ENCODE results near the gene LCMT1.

LCMT1 gene

DNA sequence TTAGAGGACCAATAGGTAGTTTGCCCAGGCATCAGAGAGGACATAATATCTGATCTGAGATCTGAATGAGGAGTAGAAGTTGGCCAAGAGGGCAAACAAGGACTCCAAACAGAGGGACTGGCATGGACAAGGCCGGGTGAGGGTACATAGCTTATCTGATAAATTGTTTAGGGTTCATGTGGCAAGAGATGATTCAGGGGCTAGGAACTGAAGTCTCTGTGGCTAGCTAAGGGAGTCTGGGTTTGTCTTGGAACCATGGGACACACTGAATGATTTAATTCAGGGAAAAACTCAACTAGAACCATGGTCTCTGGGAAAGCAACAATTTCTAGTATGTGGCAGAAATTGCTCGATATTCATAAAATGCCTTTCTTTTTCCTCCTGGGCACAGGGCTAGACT, 101.1 kb downstream of the LCMT1 start:
- no peak for DNase-seq

DNA sequence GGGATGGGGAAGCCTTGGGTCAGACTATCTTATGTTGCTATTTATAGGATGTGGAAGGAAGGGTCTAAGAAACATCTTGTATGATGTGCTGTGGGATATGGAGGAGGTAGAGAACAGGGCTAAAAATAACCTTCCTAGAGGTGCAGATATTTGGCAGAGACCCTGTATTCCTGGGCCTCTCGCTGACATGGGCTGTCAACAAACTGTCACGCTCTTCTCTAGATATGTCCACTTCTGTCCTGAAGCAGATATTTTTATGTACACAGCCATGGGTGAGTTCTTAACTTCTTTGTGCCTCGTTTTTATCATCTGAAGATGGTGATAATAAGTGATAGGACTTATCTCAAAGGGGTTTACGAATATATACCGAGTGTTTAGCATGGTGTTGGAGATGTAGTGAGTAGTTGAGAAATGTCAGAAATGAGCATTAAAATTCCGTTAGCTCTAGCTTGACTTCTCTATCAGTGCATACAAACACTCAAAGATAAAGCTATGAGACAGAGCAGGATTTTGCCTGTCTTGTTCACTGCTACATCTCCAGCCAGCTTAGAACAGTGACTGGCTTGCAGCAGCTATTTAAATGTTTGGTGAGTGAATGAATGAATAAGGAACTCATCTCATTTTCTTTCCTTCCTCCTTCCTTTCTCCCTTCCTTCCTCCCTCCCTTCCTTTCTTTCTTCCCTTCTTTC, 102.3 kb downstream of the LCMT1 start:
- no peak for DNase-seq

DNA sequence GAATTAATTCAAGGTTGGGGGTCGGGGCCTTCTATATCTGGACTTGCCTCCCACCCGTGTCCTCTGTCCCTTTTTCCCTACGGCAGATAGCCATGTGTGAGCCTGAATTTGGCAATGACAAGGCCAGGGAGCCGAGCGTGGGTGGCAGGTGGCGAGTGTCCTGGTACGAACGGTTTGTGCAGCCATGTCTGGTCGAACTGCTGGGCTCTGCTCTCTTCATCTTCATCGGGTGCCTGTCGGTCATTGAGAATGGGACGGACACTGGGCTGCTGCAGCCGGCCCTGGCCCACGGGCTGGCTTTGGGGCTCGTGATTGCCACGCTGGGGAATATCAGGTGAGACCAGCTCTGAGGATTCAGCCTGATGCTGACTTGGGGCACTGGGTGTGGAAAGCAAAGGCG, 105.6 kb downstream of the LCMT1 start:
- no peak for DNase-seq

DNA sequence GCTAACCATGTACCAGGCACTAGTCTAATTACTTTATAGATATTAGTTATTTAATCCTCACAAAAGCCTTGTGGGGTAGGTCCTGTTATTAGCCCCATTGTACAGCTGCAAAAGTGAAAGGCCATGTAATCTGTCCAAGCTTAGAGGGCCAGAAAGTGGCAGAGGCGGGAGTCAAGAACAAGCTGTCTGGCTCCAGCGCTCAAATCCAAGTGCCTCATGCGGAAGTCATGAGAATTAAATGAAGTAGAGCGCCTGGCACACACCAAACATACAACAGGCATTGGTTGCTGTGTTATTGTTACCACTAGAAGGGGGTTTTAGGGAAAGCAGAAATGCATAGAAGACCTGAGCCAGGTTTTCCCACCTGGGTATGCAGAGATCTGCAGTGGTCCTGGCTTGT, 106.4 kb downstream of the LCMT1 start:
- DNase-seq, result no peak

DNA sequence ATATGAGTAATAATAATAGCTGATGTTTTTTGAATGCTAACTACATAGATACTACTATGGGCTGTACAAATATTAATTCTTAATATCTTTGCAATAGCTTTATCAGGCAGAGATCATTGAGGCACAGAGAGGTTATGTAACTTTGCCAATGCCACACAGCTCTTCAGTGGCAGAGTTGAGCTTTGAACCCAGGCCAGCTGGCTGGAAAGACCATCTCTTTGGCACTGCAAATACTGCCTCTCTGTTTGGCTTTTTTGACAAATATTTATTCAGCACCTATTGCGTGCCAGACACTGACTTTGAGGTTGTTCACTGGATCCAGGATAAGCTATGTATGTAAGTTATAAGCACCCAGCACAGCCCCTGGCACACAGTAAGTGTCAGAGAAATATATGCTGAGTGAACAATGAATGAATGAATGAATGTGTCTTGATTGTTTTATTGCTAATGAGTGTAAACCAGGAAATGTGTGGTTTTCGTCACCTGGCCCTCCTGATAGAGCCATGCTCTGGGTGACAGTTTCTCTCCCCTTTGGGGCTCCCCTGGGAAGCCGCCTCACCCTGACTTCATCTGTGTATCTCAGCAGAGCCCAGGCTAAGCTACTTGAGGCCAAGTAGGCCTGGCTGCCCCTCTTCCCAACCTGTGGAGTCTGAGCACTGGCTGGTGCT, 107.7 kb downstream of the LCMT1 start:
- DNase-seq, result no peak

DNA sequence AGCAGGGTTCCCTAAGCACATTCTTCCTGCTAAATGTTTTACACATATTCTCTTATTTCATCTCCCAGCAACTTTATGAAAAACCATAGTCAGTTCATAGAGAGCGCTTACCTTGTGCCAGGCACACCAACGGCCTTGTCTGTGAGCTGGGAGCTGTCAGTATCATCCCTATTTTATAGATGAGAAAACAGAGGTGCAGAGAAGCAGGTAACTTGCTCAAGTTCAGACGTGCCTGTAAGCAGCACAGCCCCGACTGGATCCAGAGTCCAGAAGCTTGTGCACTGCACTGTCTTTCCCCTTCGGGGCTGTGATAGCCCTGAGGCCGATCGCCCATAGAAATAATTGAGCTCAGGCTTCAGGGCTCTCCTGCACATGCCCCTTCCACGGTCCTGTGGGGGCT, 111.4 kb downstream of the LCMT1 start:
- no peak for DNase-seq

DNA sequence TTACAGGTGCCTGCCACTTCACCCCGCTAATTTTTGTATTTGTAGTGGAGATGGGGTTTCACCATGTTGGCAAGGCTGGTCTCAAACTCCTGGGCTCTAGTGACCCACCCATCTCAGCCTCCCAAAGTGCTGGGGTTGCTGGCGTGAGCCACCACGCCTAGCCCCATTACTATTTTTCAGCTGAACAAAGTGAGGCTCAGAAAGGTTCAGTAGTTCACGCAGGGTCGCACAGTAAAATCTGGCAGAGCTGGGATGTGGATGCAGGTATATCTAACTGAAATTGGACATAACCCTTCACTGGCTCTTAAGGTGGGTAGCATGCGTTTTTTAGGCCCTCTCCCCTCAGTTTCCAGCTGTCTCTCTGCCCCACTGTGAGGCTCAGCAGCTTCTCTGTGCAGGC, 112.4 kb downstream of the LCMT1 start:
- DNase-seq, result no peak

DNA sequence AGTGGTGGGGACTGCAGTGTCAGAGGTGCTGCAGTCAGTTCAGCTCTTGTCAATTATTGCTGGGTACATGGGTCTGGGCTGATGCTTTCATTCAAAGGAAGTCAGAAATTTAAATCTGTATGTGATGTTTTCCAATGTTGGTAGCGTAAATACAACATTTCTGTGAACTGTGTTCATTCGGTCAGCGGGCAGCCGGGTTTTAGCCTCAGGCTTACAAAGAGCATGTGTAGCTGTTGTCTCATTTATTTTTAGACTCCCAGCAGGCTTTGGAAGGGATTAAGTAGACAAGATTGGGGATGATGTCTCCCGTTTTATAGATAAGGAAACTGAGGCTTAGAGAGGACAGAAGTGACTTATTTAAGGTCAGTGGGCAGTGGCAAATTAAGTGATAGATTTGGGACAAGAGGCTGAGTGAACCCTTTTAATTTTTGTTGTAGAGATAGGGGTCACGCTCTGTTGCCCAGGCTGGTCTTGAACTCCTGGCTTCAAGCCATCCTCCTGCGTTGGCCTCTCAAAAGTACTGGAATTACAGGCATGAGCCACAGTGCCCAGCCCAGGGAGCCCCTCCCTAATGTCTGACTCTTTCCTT, 113.3 kb downstream of the LCMT1 start:
- no peak for DNase-seq

All from MV-4-11 (cell line).